ENCODE data around the gene POU2F3.

POU2F3 gene

DNA sequence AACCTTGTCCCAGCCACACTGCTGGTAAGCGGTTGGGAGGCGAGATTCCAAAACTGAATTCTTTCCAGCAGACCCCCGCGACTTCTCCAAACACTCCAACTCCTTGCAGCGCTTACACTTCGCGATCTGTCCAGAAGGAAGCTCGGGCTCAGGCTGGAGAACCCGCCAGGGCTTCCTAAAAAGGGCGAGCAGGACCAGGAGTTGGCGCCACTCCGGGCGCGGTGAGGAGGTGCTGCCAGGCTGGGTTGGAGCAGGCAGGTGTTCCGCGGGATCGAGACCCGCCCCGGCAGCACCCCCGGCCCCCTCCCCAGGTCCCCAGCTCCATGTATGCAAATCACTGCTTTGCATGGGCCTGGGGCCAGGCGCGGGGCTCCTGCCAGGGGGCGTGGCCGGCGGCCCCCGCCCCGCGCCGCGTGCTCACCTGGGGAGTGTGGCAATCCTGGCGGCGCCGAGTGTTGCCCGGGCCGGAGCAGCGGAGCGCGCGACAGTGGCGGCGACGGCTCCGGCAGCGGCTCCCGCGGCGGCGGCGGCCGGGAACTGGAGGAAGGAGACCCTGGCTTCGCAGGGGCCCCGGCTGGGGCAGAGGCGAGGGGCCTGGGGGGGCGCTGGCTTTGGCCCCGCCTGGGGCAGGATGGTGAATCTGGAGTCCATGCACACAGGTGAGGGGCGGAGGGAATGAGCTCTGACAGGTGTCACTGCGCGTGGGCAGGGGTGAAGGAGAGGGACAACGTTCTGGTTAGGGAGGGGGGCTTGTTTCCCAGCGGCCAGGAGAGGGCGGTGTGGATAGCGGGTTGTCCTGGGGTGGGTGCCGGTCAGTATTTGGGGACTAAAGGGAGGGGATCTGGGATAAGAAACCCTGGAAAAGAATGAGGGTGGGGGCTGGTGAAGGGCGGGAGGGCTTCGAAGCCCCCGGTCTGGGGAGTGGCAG lies at the start of gene POU2F3:
POU2F3 (plus strand) TSS at position 428 of the 928 bp plus-strand sequence; CDS start at position 632, 204 bp downstream.
- no peak for DNase-seq

DNA sequence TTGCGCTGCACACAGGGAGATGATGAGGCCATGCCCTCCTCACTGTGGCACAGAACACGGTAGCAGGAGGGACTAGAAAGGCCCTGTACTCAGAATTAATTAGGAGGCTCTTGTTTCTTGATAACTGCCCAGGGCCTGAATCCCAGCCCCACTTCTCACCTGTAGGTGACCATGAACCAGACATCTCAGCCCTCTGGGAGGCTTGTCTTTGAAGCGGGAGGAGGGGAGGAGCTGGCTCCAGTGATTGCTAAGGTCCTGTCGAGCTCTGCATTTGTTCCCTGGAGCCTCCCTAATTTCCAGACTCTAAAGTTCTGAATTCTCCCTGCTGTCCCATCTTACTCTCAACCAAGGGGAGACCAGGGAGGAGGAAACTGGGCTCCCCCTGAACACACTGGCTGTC lies 48.9 kb upstream of the POU2F3 start:
- no peak for DNase-seq

DNA sequence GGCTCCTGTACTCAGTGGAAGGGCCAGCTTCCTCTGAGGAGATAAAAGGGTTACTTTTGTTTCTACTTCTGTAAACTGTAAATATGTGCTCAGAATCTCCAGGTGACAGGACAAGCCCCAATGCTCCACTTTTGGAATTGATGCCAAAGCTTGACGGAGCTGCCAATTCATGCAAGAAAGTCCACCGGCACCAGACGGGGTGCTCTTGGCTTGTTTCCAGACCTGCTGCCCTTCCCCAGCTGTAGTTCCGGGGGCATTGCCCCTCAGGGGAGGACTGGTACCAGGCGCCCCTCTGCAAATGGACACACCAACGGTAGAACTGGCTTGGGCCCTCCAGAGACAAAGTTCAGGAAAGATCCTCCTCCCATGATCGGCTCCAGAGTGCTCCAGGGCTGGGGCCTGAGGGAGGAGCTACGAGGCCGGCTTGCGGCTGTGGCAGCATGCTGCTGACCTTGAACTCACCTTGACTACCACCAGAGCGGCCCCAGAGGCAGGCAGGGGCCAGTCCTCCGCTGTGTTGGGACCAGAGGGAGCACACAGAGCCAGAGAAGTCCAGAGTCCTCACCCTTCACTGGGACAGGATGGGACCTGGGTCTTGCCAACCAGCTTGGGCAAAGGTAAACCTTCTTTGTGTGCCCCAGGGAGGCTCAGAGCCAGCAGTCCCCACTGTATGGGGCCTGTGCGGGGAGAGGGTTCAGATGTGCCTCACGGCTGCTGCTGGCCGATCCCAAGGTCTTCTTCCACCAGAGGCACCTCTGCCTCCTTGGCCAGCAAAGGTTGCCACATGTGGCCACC lies 46.9 kb upstream of the POU2F3 start:
- DNase-seq, result no peak

DNA sequence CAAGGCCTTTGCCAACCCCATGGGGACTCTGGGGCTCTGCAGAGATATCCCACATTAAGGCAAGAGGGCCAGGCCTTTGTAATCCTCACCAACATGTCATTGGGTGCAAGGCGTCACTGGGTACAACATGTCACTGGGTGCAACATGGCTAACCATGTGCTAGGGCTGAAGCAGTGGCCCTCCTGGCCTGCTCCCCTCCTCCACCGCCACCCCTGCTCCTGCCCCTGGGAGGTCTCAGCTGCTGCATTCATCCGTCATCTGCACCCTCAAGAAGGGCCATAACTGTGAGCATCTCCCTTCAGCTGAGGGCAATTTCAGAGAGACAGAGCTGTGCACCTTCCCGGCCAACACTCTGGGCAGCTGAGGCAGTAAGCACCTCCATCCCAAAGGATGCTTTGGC lies 45.8 kb upstream of the POU2F3 start:
- no peak for DNase-seq

DNA sequence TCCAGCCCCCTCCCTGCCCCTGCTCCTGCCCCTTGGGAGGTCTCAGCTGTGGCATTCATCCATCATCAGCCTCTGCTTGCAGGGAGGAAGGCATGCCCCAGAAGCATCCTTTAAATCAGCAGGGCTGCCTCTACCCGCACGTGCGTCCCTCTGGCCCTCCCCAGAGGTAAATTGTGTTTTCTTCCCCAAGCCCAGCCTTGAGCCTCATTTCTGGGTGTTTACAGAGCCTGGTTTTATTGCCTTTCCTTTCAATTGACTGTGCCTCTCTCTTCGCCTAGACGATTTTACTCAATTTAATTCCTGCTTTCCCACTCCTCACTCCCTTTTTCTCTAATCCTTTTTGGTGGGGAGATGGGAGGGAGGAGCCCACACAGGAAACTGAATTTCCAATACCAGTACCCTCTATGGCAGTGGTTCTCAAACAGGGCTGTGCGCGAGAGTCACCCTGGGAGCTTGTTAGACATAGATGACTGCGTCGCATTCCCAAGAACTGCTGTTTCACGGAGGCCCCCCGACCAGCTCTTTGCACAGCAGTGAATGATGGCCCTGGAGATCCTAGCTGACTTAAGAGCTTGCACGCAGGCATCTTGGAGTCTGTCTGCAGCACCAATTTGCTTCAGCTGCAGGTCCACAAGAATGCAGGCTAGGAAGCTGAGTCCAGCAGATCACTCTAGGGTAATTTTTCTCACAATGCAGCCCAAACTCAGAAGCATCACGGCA lies 44.2 kb upstream of the POU2F3 start:
- DNase-seq, result no peak

DNA sequence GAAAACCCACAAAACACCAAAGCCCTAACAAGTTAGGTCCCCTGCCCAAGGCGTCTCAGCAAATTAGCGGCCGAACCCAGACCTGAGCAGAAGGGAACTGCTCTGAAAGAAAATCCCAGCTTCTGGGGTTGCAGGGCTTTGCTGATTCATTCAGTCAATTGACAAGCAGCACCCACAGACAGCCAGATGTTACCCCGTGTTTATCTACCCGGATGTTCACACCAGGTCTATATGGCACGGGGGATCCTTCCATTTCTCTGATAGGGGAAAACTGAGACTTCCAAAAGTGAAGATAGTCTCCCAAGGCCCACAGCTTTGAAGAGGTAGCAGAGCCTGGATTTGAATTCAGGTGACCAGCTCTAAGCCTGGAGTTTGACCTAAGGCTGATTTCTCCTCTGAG lies 43.1 kb upstream of the POU2F3 start:
- DNase-seq, result no peak

DNA sequence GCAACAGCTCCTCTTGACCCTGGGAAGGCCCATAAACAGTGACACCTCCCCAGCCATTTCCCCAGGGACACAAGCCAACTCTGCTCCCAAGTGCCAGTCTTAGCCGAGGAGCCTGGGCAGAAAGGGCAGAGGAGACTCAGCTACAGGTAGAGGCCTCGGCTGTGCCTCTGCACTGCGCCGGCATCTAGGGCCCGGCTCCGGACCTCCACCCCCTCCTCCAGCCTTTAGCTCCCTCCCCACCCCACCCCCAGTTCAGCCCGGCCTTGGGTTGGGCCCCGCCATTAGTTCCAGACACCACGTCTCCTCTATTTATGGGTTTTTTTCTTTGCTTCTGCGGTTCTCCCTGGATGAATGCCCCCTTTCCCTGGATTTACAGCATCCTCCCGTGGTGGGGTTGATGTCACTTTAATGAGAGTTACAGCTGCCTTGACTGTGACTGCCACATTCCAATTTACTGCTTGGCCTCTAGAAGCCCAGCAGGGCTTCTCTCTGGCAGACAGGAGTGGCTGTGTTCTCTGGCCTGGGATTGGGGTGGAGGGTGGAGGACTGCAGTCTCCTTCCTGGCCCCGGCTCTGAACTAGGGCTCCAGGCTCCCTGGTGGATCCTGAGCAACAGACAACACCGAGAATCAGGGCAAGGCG lies 42.6 kb upstream of the POU2F3 start:
- no peak for DNase-seq

DNA sequence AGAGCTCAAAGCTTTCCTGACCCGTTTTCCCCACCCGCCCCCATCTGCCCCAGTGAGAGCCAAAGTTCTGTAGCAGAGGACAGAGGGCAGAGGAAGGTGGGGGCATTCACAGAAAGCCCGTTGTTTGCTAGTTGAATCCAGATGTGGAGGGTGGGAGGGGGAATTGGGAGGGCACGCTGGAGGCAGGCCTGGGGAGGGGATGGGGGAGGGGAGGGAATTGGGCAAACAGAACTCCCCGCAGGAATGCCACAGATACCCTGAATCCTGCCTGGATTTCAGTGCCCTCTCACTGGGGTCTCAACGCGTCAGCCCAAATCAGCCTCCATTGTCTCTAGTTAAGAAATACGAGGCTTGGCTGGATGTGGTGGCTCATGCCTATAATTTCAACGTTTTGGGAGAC lies 42.0 kb upstream of the POU2F3 start:
- DNase-seq, result no peak

DNA sequence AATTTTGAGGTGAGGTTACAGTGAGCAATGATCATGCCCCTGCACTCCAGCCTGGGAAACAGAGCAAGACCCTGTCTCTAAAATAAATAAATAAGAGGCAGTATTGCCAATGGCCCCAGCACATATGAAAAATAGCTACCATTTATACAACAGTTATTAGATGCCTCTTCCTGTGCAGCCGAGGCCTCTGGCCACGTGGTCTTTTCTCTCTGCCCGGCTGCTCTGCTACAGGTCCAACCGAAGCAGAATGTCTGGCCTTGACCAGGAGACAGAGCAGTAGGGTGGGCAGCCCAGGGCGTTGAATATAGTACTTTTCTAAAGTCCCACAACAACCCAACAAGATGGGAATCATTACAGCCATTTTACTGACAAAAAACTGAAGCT lies 41.5 kb upstream of the POU2F3 start:
- DNase-seq, result no peak

DNA sequence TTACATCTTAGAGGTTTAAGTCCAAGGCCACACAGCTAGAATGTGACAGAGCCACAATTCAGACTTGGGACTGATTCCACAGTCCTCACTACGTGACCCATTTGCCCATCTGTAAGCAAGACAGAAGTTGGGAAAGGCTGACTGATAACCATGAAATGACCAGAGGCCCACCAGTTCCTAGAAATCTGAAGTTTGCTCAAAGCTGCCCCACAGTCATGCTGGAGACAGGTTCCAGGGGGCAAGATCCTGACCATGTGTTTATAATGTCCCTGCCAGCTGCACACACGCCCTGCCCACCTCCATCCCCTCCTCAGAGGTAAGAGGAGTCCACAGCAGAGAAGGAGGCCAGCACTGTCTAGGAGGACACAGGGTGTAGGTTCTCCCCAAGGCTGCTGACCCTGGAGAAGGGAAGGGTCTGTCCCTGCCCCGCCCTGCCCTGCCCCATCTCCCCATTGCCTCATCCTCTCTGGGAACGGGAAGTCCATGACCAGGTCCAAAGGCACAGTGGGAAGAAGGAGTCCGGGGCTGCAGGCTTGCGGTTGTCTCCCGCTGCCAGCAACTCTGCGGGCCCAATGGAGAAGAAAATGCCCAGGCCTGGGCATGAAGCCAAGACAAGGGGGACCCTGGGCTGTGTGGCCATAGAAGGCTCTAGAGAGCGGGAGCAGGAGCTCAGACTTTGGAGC lies 41.0 kb upstream of the POU2F3 start:
- DNase-seq, result no peak

DNA sequence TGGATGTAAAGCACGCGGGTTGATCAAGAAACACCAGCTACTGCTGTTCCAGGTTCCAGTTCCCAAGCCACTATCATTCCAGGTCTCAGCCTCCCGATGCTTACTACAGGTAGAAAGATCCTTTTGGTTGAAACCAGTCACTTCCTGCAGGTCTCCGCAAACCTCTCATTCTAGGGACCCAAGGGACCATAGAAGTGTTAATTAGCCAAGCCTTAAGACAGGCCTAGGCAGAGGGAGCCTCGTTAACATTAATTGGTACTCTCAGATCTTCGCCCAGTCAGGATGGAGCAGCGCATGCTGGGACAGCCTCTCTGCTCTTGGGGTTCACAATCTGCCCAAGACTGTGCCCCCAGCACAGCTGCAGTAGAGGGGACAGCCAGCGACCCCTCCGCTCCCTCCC lies 40.3 kb upstream of the POU2F3 start:
- DNase-seq, result no peak

DNA sequence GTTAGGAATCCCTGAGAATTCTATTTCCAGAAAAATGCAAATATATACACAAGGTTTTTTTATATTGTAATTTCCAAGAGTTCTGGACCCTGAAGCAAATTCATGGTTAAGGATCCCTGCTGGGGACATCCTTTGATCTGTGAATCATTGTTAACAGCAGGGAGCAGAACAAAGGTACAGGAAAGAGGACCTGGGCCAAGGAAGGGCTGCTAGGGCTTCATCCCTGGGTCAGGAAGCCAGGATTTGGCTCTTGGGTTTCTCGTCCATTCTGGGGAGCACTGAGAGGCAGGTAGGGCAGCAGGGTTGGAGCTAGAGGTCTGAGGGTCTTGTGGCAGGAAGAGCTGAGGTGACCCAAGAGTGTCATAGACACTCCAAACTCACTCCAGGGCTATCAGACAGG lies 39.3 kb upstream of the POU2F3 start:
- DNase-seq, result no peak

DNA sequence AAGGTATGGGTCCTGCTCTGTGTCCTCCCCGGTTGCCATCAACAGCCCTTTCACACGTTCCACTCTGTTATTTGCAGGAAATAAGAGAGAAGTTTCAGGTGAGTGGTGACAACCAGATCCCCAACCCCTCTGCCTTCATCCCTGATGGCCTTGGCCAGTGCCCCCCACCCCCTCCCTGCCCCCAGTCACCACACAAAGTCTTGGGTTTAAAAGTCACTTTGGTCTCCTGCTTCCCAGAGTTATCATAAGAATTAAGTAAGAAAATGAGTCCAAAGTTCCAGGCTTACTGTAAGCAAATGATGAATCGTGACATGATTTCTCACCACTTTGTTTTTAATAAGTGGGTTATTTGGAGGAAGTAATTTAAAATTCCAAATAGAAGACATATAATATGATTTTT lies 38.3 kb upstream of the POU2F3 start:
- no peak for DNase-seq

DNA sequence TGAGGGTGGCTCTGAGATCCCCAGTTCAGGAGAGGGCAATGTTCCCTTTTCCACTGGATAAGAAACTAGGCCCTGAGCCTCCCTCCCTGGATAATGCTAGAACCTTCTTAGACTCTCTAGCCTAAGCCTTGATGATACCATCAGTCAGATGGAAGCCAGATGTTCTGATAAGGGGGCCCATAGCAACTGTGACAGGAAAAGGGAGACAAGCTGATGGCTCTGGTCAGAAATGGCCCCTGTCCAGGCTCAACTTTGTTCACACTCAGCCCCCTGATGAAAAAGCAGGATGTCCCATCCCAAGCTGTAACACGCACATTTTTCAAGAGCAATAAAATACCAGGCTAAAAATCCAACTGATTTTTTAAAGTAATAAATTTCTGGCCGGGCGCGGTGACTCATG lies 36.3 kb upstream of the POU2F3 start:
- no peak for DNase-seq

DNA sequence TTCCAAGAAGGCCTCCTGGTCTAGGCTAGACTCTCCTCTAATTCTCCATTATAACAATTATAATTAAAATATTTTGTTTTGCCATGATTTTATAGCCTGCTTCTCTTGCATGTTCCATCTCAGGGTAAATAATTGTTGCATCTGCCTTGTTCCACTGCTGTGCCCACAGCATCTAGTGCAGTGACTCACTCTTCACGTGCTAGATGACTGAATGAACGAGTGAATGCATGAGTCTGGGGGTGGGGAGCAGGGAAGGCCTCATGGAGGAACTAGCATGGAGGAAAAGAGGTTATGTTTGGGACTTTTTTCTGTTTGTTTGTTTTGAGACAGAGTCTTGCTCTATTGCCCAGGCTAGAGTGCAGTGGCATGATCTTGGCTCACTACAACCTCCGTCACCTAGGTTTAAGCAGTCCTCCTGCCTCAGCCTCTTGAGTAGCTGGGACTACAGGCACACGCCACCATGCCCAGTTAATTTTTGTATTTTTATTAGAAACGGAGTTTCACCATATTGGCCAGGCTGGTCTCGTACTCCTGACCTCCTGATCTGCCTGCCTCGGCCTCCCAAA lies 34.3 kb upstream of the POU2F3 start:
- no peak for DNase-seq

DNA sequence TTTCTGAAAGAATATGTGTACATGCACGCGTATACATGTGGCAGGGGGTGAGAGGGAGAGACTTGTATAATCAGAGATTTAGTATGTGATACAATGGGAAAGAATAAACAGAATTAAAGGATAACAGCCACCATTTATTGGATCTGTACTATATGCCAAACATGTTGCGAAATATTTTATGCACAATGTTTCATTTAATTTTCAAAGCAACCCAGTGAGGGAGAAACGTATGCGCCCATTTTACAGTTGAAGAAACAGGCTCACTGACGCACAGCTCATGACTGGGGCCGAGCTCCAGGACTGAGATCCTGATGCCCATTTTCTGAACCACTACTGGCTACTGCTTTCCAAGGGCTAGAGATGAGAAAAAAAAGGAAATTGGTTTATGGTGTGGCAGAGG lies 32.4 kb upstream of the POU2F3 start:
- no peak for DNase-seq

DNA sequence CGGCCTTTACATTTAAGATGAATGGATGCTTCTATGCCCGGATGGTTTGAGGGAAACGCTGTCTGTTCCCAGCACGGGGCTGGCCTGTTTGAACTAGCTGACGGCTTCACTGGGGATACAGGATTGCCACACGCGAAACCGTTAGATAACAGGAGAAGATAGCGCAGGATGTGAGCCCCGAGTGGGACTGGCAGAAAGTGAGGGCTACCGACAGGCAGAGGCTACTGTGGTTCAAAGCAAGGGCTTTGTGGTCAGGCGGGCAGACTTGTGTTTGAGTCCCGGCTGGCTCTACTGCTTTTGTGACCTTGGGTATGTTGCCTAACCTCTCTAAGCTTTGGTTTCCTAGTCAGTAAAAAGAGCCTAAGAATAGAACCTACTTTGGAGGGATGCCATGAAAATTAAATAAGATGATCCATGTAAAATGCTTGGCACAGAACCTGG lies 31.9 kb upstream of the POU2F3 start:
- DNase-seq, result no peak

DNA sequence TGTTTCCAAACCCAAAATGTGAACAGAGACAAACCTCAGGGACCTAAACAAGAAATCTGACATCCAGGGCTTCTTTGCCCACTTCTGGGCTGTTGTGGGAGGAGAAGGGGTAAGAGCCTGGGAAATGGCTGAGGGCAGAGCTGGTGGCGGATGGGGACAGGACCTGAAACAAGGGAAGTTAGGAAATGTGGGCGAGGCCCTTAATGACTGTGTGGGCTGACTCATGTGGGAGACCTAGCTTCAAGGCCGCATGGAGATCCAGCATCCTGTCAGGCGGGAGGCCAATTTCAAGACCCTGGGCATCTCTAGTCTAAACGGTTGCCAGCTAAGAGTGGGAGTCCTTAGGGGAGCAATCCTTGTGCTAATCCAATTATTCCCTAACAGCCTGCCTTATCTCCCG lies 31.2 kb upstream of the POU2F3 start:
- no peak for DNase-seq

DNA sequence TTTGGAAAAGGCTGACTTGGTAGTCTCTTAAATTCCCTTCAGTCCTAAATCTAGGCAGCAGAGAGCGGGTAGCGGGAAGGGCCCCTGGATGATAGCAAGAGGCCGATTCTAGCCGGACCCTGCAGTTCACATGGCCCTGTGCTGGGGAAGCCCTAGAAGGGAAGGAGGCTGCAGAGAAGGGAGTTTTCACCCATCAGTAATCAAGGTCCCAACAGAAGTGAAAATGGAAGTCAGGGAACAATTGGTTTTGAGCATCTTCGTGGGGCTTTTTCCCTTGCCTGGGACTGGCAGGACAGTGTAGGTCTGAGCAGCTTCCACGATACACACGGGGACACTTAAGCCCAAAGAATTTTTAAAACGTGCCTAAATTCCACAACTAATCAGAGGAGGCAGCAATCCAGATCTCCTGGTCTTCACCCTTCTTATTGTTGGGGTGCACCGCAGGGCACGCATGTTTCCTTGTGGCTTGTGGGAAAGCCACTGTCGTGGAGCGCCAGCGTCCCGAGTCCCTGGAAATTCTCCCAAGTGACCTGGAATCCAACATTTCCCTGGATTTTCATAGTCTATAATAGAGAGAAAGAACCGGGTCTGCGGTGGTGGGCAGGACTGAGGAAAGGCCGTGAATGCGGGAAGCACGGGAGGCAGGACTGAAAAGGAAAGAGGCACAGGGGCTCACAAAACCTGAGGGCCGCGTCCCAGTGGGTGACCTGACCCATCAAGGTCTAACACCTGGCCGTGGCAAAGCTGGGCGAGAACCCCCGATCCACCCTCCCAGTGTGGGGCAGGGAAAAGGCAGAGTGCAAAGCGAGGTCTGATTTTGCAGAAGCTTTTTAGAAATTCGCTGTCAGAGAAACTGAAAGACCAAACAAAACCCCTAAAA lies 30.0 kb upstream of the POU2F3 start:
- peak; percentile 75 for DNase-seq

DNA sequence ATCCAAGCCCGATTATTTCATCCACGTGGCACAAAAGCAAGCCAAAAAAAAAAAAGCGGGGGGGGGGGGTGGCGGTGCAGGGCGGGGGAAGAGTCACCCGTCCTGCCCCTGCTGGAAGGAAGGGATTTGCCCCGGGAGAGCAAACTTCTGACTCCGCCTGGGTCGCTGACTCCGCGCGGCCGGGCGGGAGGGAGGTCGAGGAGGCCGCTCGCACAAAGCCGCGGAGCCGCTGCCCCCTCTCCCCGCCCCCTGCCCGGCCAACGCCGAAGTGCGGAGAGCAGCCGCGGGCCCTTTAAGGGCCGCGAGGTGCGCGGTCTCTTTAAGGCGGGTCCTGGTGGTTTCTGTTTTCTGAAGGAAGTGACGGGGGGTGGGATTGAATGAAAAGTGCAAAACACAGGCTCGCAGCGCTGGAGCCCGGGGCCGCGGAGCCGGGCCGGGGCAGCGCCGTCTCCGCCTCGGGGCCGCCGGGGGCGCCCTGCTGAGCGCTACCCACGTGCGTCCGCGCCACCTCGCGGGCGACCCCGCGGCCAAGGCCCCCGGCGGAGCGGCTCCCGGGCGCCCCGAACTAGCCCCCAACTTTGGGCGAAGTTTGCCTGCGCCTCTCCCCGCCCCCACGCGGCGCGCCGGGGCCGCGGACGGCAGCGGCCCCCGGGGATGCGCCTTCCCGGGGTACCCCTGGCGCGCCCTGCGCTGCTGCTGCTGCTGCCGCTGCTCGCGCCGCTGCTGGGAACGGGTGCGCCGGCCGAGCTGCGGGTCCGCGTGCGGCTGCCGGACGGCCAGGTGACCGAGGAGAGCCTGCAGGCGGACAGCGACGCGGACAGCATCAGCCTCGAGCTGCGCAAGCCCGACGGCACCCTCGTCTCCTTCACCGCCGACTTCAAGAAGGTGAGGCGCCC lies 29.1 kb upstream of the POU2F3 start, which contains the start of gene OAF:
OAF (plus strand) TSS at position 407 of the 896 bp plus-strand sequence; CDS start at position 655, 248 bp downstream.
- DNase-seq, result peak; percentile 81
